H1 (cell line): ENCODE measurements around the gene ATP6V1A. TPM values are rescaled to one million over a fixed set of nuclear protein-coding genes. Genes with fewer than 3 reads are reported as not detected.

Source experiments
- CTCF ChIA-PET: fragments of 300-600 bp; sonication (Branson Sonifier 250); formaldehyde crosslinking; loops from one replicate; lab custom pipeline; 2021; ENCODE audit not compliant: partially characterized antibody; lab: Charles Lee
- POLR2A ChIA-PET: fragments of 300-600 bp; sonication (Branson Sonifier 250); formaldehyde crosslinking; loops from one replicate; lab custom pipeline; 2021; ENCODE audit warnings: inconsistent platforms; ENCODE audit not compliant: partially characterized antibody; lab: Charles Lee
- DNase-seq, 2 experiments: peaks; one replicate each; pipeline versions ENCODE4 v3.0.0 to v3.0.0-alpha.2; 2010 to 2022; ENCODE audit warnings: low spot score in 2 of 2, low read depth in 1 of 2, mixed read lengths in 1 of 2
- FAIRE-seq: peaks from 2 replicates; lab custom pipeline; 2011; peaks lifted over from hg19 to GRCh38; lab: Jason Lieb, UNC
- H2AFZ ChIP-seq: 2 replicates; pipeline ENCODE4 v1.8.1; 2012; ENCODE audit warnings: low read length, inconsistent platforms
- H2AK5ac ChIP-seq: 2 replicates; pipeline ENCODE4 v1.6.1; 2013; ENCODE audit warnings: low read depth, low read length
- H2BK120ac ChIP-seq: replicated peaks from 2 replicates; pipeline ENCODE3; 2013; ENCODE audit warnings: low read depth, low read length, inconsistent platforms
- H2BK12ac ChIP-seq: 2 replicates; pipeline ENCODE4 v1.6.1; 2013; ENCODE audit warnings: low read depth, low read length
- H2BK15ac ChIP-seq: 2 replicates; pipeline ENCODE4 v1.6.1; 2013; ENCODE audit warnings: low read length
- H2BK20ac ChIP-seq: 2 replicates; pipeline ENCODE4 v1.6.1; 2013; ENCODE audit warnings: low read length
- H2BK5ac ChIP-seq: 2 replicates; pipeline ENCODE4 v1.6.1; 2013; ENCODE audit warnings: low read depth, low read length
- H3K14ac ChIP-seq: 2 replicates; pipeline ENCODE4 v1.6.1; 2013; ENCODE audit warnings: inconsistent platforms; ENCODE audit not compliant: insufficient read length
- H3K18ac ChIP-seq: 2 replicates; pipeline ENCODE4 v1.6.1; 2013; ENCODE audit warnings: low read length; ENCODE audit errors: extremely low read depth
- H3K23ac ChIP-seq: 2 replicates; pipeline ENCODE4 v1.6.1; 2013; ENCODE audit warnings: inconsistent platforms; ENCODE audit not compliant: insufficient read length
- H3K23me2 ChIP-seq: 2 replicates; pipeline ENCODE4 v1.6.1; 2013; ENCODE audit warnings: low read depth, low read length
- H3K27ac ChIP-seq: 2 replicates; pipeline ENCODE4 v1.6.1; 2011; ENCODE audit warnings: low read depth, low read length, inconsistent platforms
- H3K27me3 ChIP-seq, 4 experiments: replicated peaks in 1 of 4; 1 replicate in 1 of 4; 2 replicates in 3 of 4; pipeline versions ENCODE4 v1.6.1 to v1.8.1; 2011 to 2013; ENCODE audit warnings: low read length in 3 of 4, mild to moderate bottlenecking in 3 of 4, inconsistent platforms in 2 of 4, mixed read lengths in 2 of 4, moderate library complexity in 1 of 4; ENCODE audit not compliant: control insufficient read depth in 3 of 4, insufficient read depth in 3 of 4; ENCODE audit errors: extremely low read depth in 1 of 4
- H3K36me3 ChIP-seq, 4 experiments: 2 replicates each; pipeline versions ENCODE4 v1.6.1 to v1.8.1; 2011 to 2013; ENCODE audit warnings: mild to moderate bottlenecking in 4 of 4, low read length in 3 of 4, moderate library complexity in 2 of 4, control low read depth in 1 of 4, inconsistent platforms in 1 of 4; ENCODE audit not compliant: insufficient read depth in 4 of 4, control insufficient read depth in 2 of 4
- H3K4ac ChIP-seq: replicated peaks from 2 replicates; pipeline ENCODE3; 2013; ENCODE audit warnings: low read length, low read depth, mixed read lengths, inconsistent platforms; ENCODE audit not compliant: insufficient read length
- H3K4me1 ChIP-seq, 4 experiments: replicated peaks in 1 of 4; 1 replicate in 1 of 4; 2 replicates in 3 of 4; pipeline versions ENCODE4 v1.6.1 to v1.8.1; 2011 to 2013; ENCODE audit warnings: low read length in 3 of 4, inconsistent platforms in 2 of 4, mixed read lengths in 1 of 4; ENCODE audit not compliant: insufficient read depth in 4 of 4, control insufficient read depth in 3 of 4
- H3K4me2 ChIP-seq, 2 experiments: 2 replicates each; pipeline versions ENCODE4 v1.6.1 to v1.8.1; 2011 to 2013; ENCODE audit warnings: low read depth in 2 of 2, low read length in 2 of 2, control low read depth in 1 of 2, inconsistent platforms in 1 of 2, mild to moderate bottlenecking in 1 of 2; ENCODE audit not compliant: insufficient read depth in 1 of 2
- H3K4me3 ChIP-seq, 4 experiments: fragments of 200-600, 300-600 bp in 1 of 4; sonication (generic), shearing (Covaris generic), sonication (Bioruptor Twin) in 1 of 4; 2 replicates each; pipeline versions ENCODE4 v1.5.1 to v1.8.1; 2011 to 2016; ENCODE audit warnings: low read length in 4 of 4, low read depth in 3 of 4, control low read depth in 2 of 4, inconsistent platforms in 2 of 4, mild to moderate bottlenecking in 2 of 4, mixed read lengths in 1 of 4, moderate library complexity in 1 of 4; ENCODE audit not compliant: insufficient read depth in 2 of 4; ENCODE audit errors: extremely low read depth in 1 of 4
- H3K56ac ChIP-seq: replicated peaks from 2 replicates; pipeline ENCODE3; 2013; ENCODE audit warnings: low read depth, mild to moderate bottlenecking, mixed read lengths, low read length, inconsistent platforms; ENCODE audit not compliant: insufficient read length
- H3K79me1 ChIP-seq: 2 replicates; pipeline ENCODE4 v1.6.1; 2013; ENCODE audit warnings: low read depth, low read length, control low read depth
- H3K79me2 ChIP-seq, 2 experiments: 2 replicates each; pipeline versions ENCODE4 v1.6.1 to v1.8.1; 2012 to 2013; ENCODE audit warnings: low read length in 2 of 2, mild to moderate bottlenecking in 2 of 2, inconsistent platforms in 1 of 2; ENCODE audit not compliant: insufficient read depth in 2 of 2, control insufficient read depth in 1 of 2
- H3K9ac ChIP-seq, 4 experiments: replicated peaks in 1 of 4; 1 replicate in 1 of 4; 2 replicates in 3 of 4; pipeline versions ENCODE4 v1.6.1 to v1.8.1; 2011 to 2013; ENCODE audit warnings: low read depth in 3 of 4, low read length in 3 of 4, control low read depth in 2 of 4, mild to moderate bottlenecking in 2 of 4, moderate library complexity in 2 of 4, inconsistent platforms in 1 of 4; ENCODE audit errors: extremely low read depth in 1 of 4
- H3K9me3 ChIP-seq, 2 experiments: 2 replicates each; pipeline versions ENCODE4 v1.6.1 to v1.8.1; 2012 to 2013; ENCODE audit warnings: mild to moderate bottlenecking in 2 of 2, moderate library complexity in 2 of 2, control low read depth in 1 of 2, inconsistent platforms in 1 of 2, low read depth in 1 of 2, low read length in 1 of 2, mixed read lengths in 1 of 2; ENCODE audit not compliant: insufficient read depth in 2 of 2
- H4K20me1 ChIP-seq, 2 experiments: replicated peaks in 1 of 2; 2 replicates each; pipeline versions ENCODE3 to v1.8.1; 2011 to 2013; ENCODE audit warnings: inconsistent platforms in 2 of 2, low read length in 2 of 2, mild to moderate bottlenecking in 1 of 2; ENCODE audit not compliant: insufficient read depth in 2 of 2, control insufficient read depth in 1 of 2
- H4K5ac ChIP-seq: 2 replicates; pipeline ENCODE4 v1.6.1; 2013; ENCODE audit warnings: low read length, low read depth, mixed read lengths, inconsistent platforms; ENCODE audit not compliant: insufficient read length
- H4K8ac ChIP-seq: 2 replicates; pipeline ENCODE4 v1.8.0; 2013; ENCODE audit warnings: mild to moderate bottlenecking, moderate library complexity, low read length, inconsistent platforms; ENCODE audit not compliant: insufficient read depth; ENCODE audit errors: extremely low read depth
- H4K91ac ChIP-seq: replicated peaks from 2 replicates; pipeline ENCODE3; 2013; ENCODE audit warnings: low read length, mixed read lengths, inconsistent platforms; ENCODE audit not compliant: insufficient read length
- ASH2L ChIP-seq: fragments of 200-600, 300-600 bp; sonication (generic); IDR thresholded peaks from one replicate; pipeline ENCODE4 v1.7.1; 2017; ENCODE audit warnings: low read length
- CHD1 ChIP-seq: IDR thresholded peaks from 2 replicates; pipeline ENCODE4 v1.6.1; 2012; ENCODE audit warnings: low read depth, low read length, improper control_type of control experiment
- CHD2 ChIP-seq: IDR thresholded peaks from 2 replicates; pipeline ENCODE4 v1.6.1; 2012; ENCODE audit warnings: low read length, improper control_type of control experiment
- KDM1A ChIP-seq: fragments of 200-600, 300-600 bp; sonication (generic); IDR thresholded peaks from 2 replicates; pipeline ENCODE4 v1.7.1; 2016; ENCODE audit warnings: mild to moderate bottlenecking, low read length, borderline replicate concordance
- NRF1 ChIP-seq: IDR thresholded peaks from 2 replicates; pipeline ENCODE4 v1.6.1; 2011; ENCODE audit warnings: mild to moderate bottlenecking, low read depth, low read length, improper control_type of control experiment
- POU5F1 ChIP-seq: IDR thresholded peaks from 2 replicates; pipeline ENCODE4 v1.6.1; 2011; ENCODE audit warnings: low read depth, mild to moderate bottlenecking, low read length, moderate library complexity
- RBBP5 ChIP-seq: IDR thresholded peaks from 2 replicates; pipeline ENCODE4 v1.7.1; 2012; ENCODE audit warnings: low read depth, mild to moderate bottlenecking, inconsistent platforms, low read length, moderate library complexity, borderline replicate concordance
- RNF2 ChIP-seq: fragments of 200-900, 300-1000 bp; sonication (generic); IDR thresholded peaks from 2 replicates; pipeline ENCODE4 v1.7.1; 2016; ENCODE audit warnings: borderline replicate concordance, low read depth, mild to moderate bottlenecking, antibody characterized with exemption, low read length; ENCODE audit not compliant: poor library complexity, severe bottlenecking; ENCODE audit errors: missing control alignments
- RXRA ChIP-seq: IDR thresholded peaks from 2 replicates; pipeline ENCODE4 v1.6.1; 2011; ENCODE audit warnings: low read depth, mild to moderate bottlenecking, low read length, moderate library complexity; ENCODE audit not compliant: insufficient read depth
- SAP30 ChIP-seq: fragments of 300-600 bp; sonication (generic); IDR thresholded peaks from 2 replicates; pipeline ENCODE4 v1.7.1; 2012; ENCODE audit warnings: low read length, moderate library complexity, mild to moderate bottlenecking, inconsistent platforms; ENCODE audit not compliant: insufficient read depth, insufficient replicate concordance
- SP4 ChIP-seq: IDR thresholded peaks from 2 replicates; pipeline ENCODE4 v1.6.1; 2012; ENCODE audit warnings: low read length, inconsistent platforms
- SRF ChIP-seq: IDR thresholded peaks from 2 replicates; pipeline ENCODE4 v1.6.1; 2011; ENCODE audit warnings: mild to moderate bottlenecking, low read depth, low read length, moderate library complexity
- TAF7 ChIP-seq: optimal IDR thresholded peaks from 2 replicates; pipeline ENCODE3; 2011; ENCODE audit warnings: low read depth, mild to moderate bottlenecking, inconsistent platforms, low read length, moderate library complexity, borderline replicate concordance
- ZNF274 ChIP-seq: IDR thresholded peaks from 2 replicates; pipeline ENCODE4 v1.7.0; 2012; ENCODE audit warnings: low read length, borderline replicate concordance; ENCODE audit errors: extremely low read depth
- WGBS, 2 experiments: shearing (Covaris generic) in 1 of 2; methylation state at CpG; one replicate each; pipeline versions ENCODE4 v1.1.6 to v1.1.7; 2013 to 2015; ENCODE audit warnings: low lambda C conversion rate in 2 of 2, mixed read lengths in 2 of 2, inconsistent platforms in 1 of 2, low coverage in 1 of 2, missing lambda C conversion rate in 1 of 2; ENCODE audit not compliant: insufficient replicate concordance in 2 of 2, insufficient coverage in 1 of 2, insufficient read length in 1 of 2; ENCODE audit errors: extremely low coverage in 1 of 2, missing lambda C conversion rate in 1 of 2; 5-methylcytosine and 5-hydroxymethylcytosine counted together
- polyA plus RNA-seq, 7 experiments: library from polyadenylated mRNA; depleted of rRNA in 3 of 7; stranded (reverse) in 5 of 7; unstranded in 2 of 7; fragments of >200 nt in 5 of 7; fragments of 200-250 nt in 2 of 7; gene quantifications; 1 replicate in 5 of 7; 2 replicates in 1 of 7; 4 replicates in 1 of 7; pipeline versions ENCODE4 v1.2.1 to v1.2.3, GENCODE V29; 2011 to 2013; ENCODE audit warnings: missing spikeins in 2 of 7, mixed read lengths in 2 of 7
- total RNA-seq: library from RNA; stranded (reverse); fragmentation: NEBNext Ultra II Directional; extraction: Animal tissue kit (Norgen Biotek cat#: 25700); gene quantifications from 2 replicates; pipeline ENCODE4 v1.2.1, GENCODE V29; 2021

Gene ATP6V1A
- total and polyA plus RNA-seq, 2 of the 8 experiments (the other 6 are each of a cell fraction or from before 2014, with no cell fraction given): 15.4 to 90.9 TPM

GRCh38 chr3:113775516-113775915 is 28.7 kb downstream of the ATP6V1A start:
- Histone ChIP-seq H3K79me2 (peaks cover 0 to 2% of the 10 kb centered on the region in 2 experiments; a peak in 1 of 4 replicates), H2BK12ac (no peak overlapping the region), H2AFZ (no peak overlapping the region), H3K27ac (no peak overlapping the region), H3K79me1 (peaks cover 3% of the 10 kb centered on the region; the same call in 1 of the 2 replicates), H3K9me3 (no peaks in the 10 kb centered on the region), H3K56ac (no peak overlapping the region), H4K91ac (no peak overlapping the region), H3K23ac (no peak overlapping the region), H3K4ac (no peak overlapping the region), H3K4me3 (no peak overlapping the region), H2BK5ac (no peak overlapping the region), H3K4me2 (no peak overlapping the region), H2BK15ac (no peak overlapping the region), H2BK20ac (no peak overlapping the region), H3K36me3 (no peaks in the 10 kb centered on the region; a peak in 1 of 8 replicates), H2AK5ac (no peak overlapping the region), H4K20me1 (peaks cover 0 to 2% of the 10 kb centered on the region in 2 experiments), H3K4me1 (peaks cover 0 to 7% (median 0%) of the 10 kb centered on the region in 4 experiments; a peak in 1 of 7 replicates), H3K18ac (no peak overlapping the region), H3K23me2 (no peaks in the 10 kb centered on the region), H4K5ac (no peak overlapping the region), H4K8ac (no peak overlapping the region), H2BK120ac (no peak overlapping the region), H3K9ac (no peak overlapping the region), H3K14ac (no peak overlapping the region), H3K27me3 (no peaks in the 10 kb centered on the region)
- ChIA-PET CTCF (interaction anchor here (1.3 kb wide), 1 partner anchor 50 kb away, joined by 3 read pairs; no protein-coding TSS in a partner anchor), POLR2A (interaction anchor here (0.6 to 1.3 kb wide), 3 partner anchors 8 to 634 kb away, joined by 3 read pairs; no protein-coding TSS in a partner anchor)
- DNase-seq (no peak), FAIRE-seq (no peak)
- WGBS, 2 experiments: 100% methylated on average over 1 of the region's 1 CpG; no CpG with 5 or more reads in 1 of the 2 experiments
- TF ChIP-seq TAF7 (no peak), RXRA (no peak), ZNF274 (no peak), CHD2 (no peak), RNF2 (no peak), NRF1 (no peak), SP4 (no peak), RBBP5 (no peak), KDM1A (no peak), POU5F1 (no peak), ASH2L (no peak), CHD1 (no peak), SAP30 (no peak), SRF (no peak)
